ENCODE results near the gene SRGN.

Gene SRGN

DNA sequence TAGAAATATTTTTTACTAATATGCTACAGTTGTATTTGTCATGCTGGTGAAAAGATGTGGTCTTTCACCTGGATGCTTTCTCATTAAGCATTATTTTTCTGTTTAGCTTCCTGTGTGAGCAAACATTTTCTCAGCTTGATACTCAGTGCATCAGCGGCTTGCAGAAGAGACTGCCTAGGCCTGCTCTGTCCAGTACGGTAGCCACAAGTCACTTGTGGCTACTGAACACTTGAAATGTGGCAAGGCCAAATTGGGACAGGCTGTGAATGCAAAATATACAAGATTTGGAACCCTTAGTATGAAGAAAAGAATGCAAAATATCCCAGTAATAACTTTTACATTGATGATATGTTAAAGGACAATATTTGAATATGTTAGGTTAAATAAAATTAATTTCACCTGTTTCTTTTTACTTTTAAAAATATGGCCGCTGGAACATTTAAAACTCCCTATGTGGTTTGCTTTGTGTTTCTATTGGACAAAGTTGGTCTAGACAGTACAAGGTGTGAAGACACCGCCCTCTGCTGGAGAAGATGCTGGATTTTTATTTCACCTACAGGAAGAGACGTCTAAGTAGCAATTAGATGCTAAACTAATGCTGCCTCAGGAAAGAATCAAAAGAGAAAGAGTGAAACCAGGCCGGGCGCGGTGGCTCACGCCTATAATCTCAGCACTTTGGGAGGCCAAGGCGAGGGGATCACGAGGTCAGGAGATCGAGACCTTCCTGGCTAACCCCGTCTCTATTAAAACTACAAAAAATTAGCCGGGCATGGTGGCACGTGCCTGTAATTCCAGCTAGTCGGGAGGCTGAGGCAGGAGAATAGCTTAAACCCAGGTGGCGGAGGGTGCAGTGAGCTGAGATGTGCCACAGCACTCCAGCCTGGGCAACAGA lies 5.3 kb downstream of the SRGN start:
- Histone ChIP-seq H3K4me1 (ENCODE audit: control insufficient read depth, insufficient read depth, low read depth, low read length) (peaks cover 4% of the 10 kb centered on the region), H3K4me3 (ENCODE audit: insufficient read depth in 1 of 2, low read depth in 1 of 2, low read length in 2 of 2) (no peak overlapping the region), H3K36me3 (ENCODE audit: control insufficient read depth in 1 of 2, insufficient read depth in 2 of 2, low read depth in 1 of 2, low read length in 2 of 2) (no peaks in the 10 kb centered on the region), H3K79me1 (replicated peaks; ENCODE audit: low read length, poor library complexity, severe bottlenecking) (peaks cover 11% of the 10 kb centered on the region), H3K9me3 (ENCODE audit: control insufficient read depth, low read length) (no peaks in the 10 kb centered on the region), H2BK5ac (ENCODE audit: low read depth, low read length, poor library complexity, severe bottlenecking) (no peak overlapping the region), H3K23ac (ENCODE audit: low read length in 2 of 2) (no peak overlapping the region), H3K9ac (ENCODE audit: low read length) (peak overlapping the region; percentile 14), H2AK5ac (ENCODE audit: low read length, severe bottlenecking) (no peak overlapping the region), H2AFZ (ENCODE audit: low read depth, low read length) (peak overlapping the region; percentile 29), H2BK120ac (ENCODE audit: low read depth, low read length) (no peak overlapping the region), H4K8ac (ENCODE audit: low read length) (no peak overlapping the region), H3K14ac (ENCODE audit: low read length in 2 of 2) (no peak overlapping the region), H2BK15ac (ENCODE audit: low read depth, poor library complexity, severe bottlenecking) (no peak overlapping the region), H3K4me2 (ENCODE audit: low read length, poor library complexity, severe bottlenecking) (no peak overlapping the region), H3K18ac (ENCODE audit: low read depth in 1 of 2, low read length in 2 of 2) (no peak overlapping the region), H3K4ac (ENCODE audit: low read depth in 1 of 2, low read length in 2 of 2) (no peak overlapping the region), H4K91ac (ENCODE audit: low read length) (no peak overlapping the region), H2BK12ac (ENCODE audit: low read length in 2 of 2) (no peak overlapping the region), H3K27ac (ENCODE audit: low read length, poor library complexity, severe bottlenecking) (peak overlapping the region; percentile 6), H3K27me3 (ENCODE audit: control insufficient read depth in 1 of 2, insufficient read depth in 1 of 2, low read length in 2 of 2) (no peaks in the 10 kb centered on the region)
- WGBS, result 53% methylated on average over 16 of the region's 17 CpGs
- DNase-seq, result peak; percentile 87

DNA sequence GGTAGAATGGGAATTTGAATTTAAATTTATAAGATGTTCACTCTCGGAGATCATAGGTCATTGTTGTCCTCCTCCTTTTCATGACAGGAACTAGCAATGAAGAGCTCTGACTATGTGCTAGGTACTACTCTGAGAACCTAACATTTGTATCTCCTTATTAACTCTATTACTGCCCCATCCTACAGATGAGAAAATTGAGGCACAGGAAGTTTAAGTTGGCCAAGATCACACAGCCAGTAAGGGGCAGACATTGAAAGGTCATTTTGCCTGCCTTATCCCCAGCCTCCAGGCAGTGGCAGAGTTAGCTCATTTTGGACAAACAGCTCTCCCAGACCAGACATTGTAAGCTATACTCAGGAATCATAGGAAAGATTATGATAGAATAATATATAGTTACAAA lies 6.0 kb downstream of the SRGN start:
- Histone ChIP-seq H2BK120ac (ENCODE audit: low read depth, low read length) (no peak overlapping the region), H4K91ac (ENCODE audit: low read length) (no peak overlapping the region), H3K9ac (ENCODE audit: low read length) (peak overlapping the region; percentile 14), H3K27ac (ENCODE audit: low read length, poor library complexity, severe bottlenecking) (no peak overlapping the region), H3K4me1 (ENCODE audit: control insufficient read depth, insufficient read depth, low read depth, low read length) (peaks cover 4% of the 10 kb centered on the region), H3K79me1 (replicated peaks; ENCODE audit: low read length, poor library complexity, severe bottlenecking) (peaks cover 12% of the 10 kb centered on the region), H3K27me3 (ENCODE audit: control insufficient read depth in 1 of 2, insufficient read depth in 1 of 2, low read length in 2 of 2) (no peaks in the 10 kb centered on the region), H2AK5ac (ENCODE audit: low read length, severe bottlenecking) (no peak overlapping the region), H3K4me2 (ENCODE audit: low read length, poor library complexity, severe bottlenecking) (no peak overlapping the region), H3K9me3 (ENCODE audit: control insufficient read depth, low read length) (no peaks in the 10 kb centered on the region), H4K8ac (ENCODE audit: low read length) (no peak overlapping the region), H3K23ac (ENCODE audit: low read length in 2 of 2) (no peak overlapping the region), H3K4me3 (ENCODE audit: insufficient read depth in 1 of 2, low read depth in 1 of 2, low read length in 2 of 2) (no peak overlapping the region), H2BK15ac (ENCODE audit: low read depth, poor library complexity, severe bottlenecking) (no peak overlapping the region), H3K36me3 (ENCODE audit: control insufficient read depth in 1 of 2, insufficient read depth in 2 of 2, low read depth in 1 of 2, low read length in 2 of 2) (no peaks in the 10 kb centered on the region), H3K4ac (ENCODE audit: low read depth in 1 of 2, low read length in 2 of 2) (no peak overlapping the region), H2BK12ac (ENCODE audit: low read length in 2 of 2) (no peak overlapping the region), H2BK5ac (ENCODE audit: low read depth, low read length, poor library complexity, severe bottlenecking) (no peak overlapping the region), H2AFZ (ENCODE audit: low read depth, low read length) (no peak overlapping the region), H3K18ac (ENCODE audit: low read depth in 1 of 2, low read length in 2 of 2) (no peak overlapping the region), H3K14ac (ENCODE audit: low read length in 2 of 2) (no peak overlapping the region)
- DNase-seq, result no peak
- WGBS, result 86% methylated on average over 1 of the region's 1 CpG

DNA sequence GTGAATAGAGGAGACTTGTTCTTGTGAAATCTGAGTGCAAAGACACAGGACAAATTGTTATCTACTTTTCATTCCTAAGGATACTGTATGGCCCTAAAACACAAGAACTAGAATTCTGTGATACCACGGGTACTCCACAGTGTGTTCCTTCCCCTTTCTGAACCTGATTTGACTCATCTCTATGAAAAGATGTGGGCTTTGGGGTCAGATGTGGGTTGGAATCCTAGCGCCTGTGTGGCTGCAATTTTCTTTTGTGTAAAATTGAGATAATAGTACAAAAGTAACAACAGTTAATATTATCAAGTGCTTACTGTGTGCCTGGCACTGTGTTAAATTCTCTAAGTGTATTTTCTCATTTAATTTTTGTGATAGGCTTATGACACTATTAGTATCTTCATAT lies 8.1 kb downstream of the SRGN start:
- H3K4me1 ChIP-seq (ENCODE audit: control insufficient read depth, insufficient read depth, low read depth, low read length), result peaks cover 10% of the 10 kb centered on the region
- H3K36me3 ChIP-seq (ENCODE audit: control insufficient read depth in 1 of 2, insufficient read depth in 2 of 2, low read depth in 1 of 2, low read length in 2 of 2), result no peaks in the 10 kb centered on the region
- H2BK12ac ChIP-seq (ENCODE audit: low read length in 2 of 2), result no peak overlapping the region
- peaks cover 12% of the 10 kb centered on the region for H3K79me1 ChIP-seq (replicated peaks; ENCODE audit: low read length, poor library complexity, severe bottlenecking)
- H2BK120ac ChIP-seq (ENCODE audit: low read depth, low read length), result no peak overlapping the region
- no peak overlapping the region for H2BK15ac ChIP-seq (ENCODE audit: low read depth, poor library complexity, severe bottlenecking)
- no peak overlapping the region for H3K18ac ChIP-seq (ENCODE audit: low read depth in 1 of 2, low read length in 2 of 2)
- H2AFZ ChIP-seq (ENCODE audit: low read depth, low read length), result no peak overlapping the region
- no peak overlapping the region for H2AK5ac ChIP-seq (ENCODE audit: low read length, severe bottlenecking)
- no peak overlapping the region for H3K14ac ChIP-seq (ENCODE audit: low read length in 2 of 2)
- no peaks in the 10 kb centered on the region for H3K27me3 ChIP-seq (ENCODE audit: control insufficient read depth in 1 of 2, insufficient read depth in 1 of 2, low read length in 2 of 2)
- no peak overlapping the region for H3K23ac ChIP-seq (ENCODE audit: low read length in 2 of 2)
- H3K9me3 ChIP-seq (ENCODE audit: control insufficient read depth, low read length), result no peaks in the 10 kb centered on the region
- DNase-seq, result no peak
- H2BK5ac ChIP-seq (ENCODE audit: low read depth, low read length, poor library complexity, severe bottlenecking), result no peak overlapping the region
- WGBS, result no CpG with 5 or more reads among the region's 2 CpGs
- no peak overlapping the region for H3K27ac ChIP-seq (ENCODE audit: low read length, poor library complexity, severe bottlenecking)
- no peak overlapping the region for H3K4me3 ChIP-seq (ENCODE audit: insufficient read depth in 1 of 2, low read depth in 1 of 2, low read length in 2 of 2)
- no peak overlapping the region for H3K4me2 ChIP-seq (ENCODE audit: low read length, poor library complexity, severe bottlenecking)
- H3K4ac ChIP-seq (ENCODE audit: low read depth in 1 of 2, low read length in 2 of 2), result no peak overlapping the region
- no peak overlapping the region for H4K8ac ChIP-seq (ENCODE audit: low read length)
- no peak overlapping the region for H3K9ac ChIP-seq (ENCODE audit: low read length)
- no peak overlapping the region for H4K91ac ChIP-seq (ENCODE audit: low read length)

DNA sequence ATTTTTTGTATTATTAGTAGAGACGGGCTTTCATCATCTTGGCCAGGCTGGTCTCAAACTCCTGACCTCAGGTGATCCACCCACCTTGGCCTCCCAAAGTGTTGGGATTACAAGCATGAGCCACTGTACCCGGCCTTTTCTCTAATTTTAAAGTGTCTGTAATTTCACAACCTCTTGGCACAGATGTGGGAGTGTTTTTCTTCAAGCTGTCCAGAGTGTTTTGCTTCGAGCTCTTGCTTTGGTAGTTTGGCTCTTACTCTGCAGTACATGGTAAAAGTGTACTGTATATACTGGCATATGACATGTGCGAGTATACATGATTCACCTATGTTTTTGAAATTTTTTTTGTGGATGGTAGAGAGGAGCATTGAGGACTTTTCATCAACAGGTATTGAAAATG lies 9.8 kb downstream of the SRGN start:
- WGBS, result 89% methylated on average over 4 of the region's 4 CpGs

More for the DNA sequence above, 9.8 kb downstream of the SRGN start:
- H3K23ac ChIP-seq (ENCODE audit: low read length in 2 of 2), result no peak overlapping the region
- H3K4me3 ChIP-seq (ENCODE audit: insufficient read depth in 1 of 2, low read depth in 1 of 2, low read length in 2 of 2), result no peak overlapping the region
- no peak overlapping the region for H2BK5ac ChIP-seq (ENCODE audit: low read depth, low read length, poor library complexity, severe bottlenecking)
- H3K36me3 ChIP-seq (ENCODE audit: control insufficient read depth in 1 of 2, insufficient read depth in 2 of 2, low read depth in 1 of 2, low read length in 2 of 2), result no peaks in the 10 kb centered on the region
- H3K27ac ChIP-seq (ENCODE audit: low read length, poor library complexity, severe bottlenecking), result no peak overlapping the region
- no peak overlapping the region for H3K9ac ChIP-seq (ENCODE audit: low read length)
- H4K8ac ChIP-seq (ENCODE audit: low read length), result no peak overlapping the region
- DNase-seq, result no peak
- no peak overlapping the region for H2AFZ ChIP-seq (ENCODE audit: low read depth, low read length)
- no peaks in the 10 kb centered on the region for H3K9me3 ChIP-seq (ENCODE audit: control insufficient read depth, low read length)
- H3K4ac ChIP-seq (ENCODE audit: low read depth in 1 of 2, low read length in 2 of 2), result no peak overlapping the region
- no peak overlapping the region for H2AK5ac ChIP-seq (ENCODE audit: low read length, severe bottlenecking)
- H3K27me3 ChIP-seq (ENCODE audit: control insufficient read depth in 1 of 2, insufficient read depth in 1 of 2, low read length in 2 of 2), result no peaks in the 10 kb centered on the region
- H2BK15ac ChIP-seq (ENCODE audit: low read depth, poor library complexity, severe bottlenecking), result no peak overlapping the region
- H2BK12ac ChIP-seq (ENCODE audit: low read length in 2 of 2), result no peak overlapping the region
- no peak overlapping the region for H3K14ac ChIP-seq (ENCODE audit: low read length in 2 of 2)
- no peak overlapping the region for H3K4me2 ChIP-seq (ENCODE audit: low read length, poor library complexity, severe bottlenecking)
- H4K91ac ChIP-seq (ENCODE audit: low read length), result no peak overlapping the region
- H2BK120ac ChIP-seq (ENCODE audit: low read depth, low read length), result no peak overlapping the region
- peaks cover 16% of the 10 kb centered on the region for H3K4me1 ChIP-seq (ENCODE audit: control insufficient read depth, insufficient read depth, low read depth, low read length)
- no peak overlapping the region for H3K18ac ChIP-seq (ENCODE audit: low read depth in 1 of 2, low read length in 2 of 2)
- peaks cover 18% of the 10 kb centered on the region for H3K79me1 ChIP-seq (replicated peaks; ENCODE audit: low read length, poor library complexity, severe bottlenecking)
